GM12878 (cell line): Measurements from ENCODE around the gene SORBS1. TPM values are rescaled to one million over a fixed set of nuclear protein-coding genes. Genes with fewer than 3 reads are reported as not detected.

Experiments
- ATAC-seq: fragments of 200-7000 bp; cut with Tn5 transposase; 3 replicates; pipeline ENCODE4 v1.9.1; 2020; ENCODE audit warnings: mild to moderate bottlenecking, moderate library complexity
- BruUV-seq: library from RNA; stranded (reverse); fragments of 400-500 nt; replicated peaks from 2 replicates; lab custom pipeline; 2021; lab: Mats Ljungman, UMichigan
- CTCF ChIA-PET: fragments of 300-600 bp; sonication (Branson Sonifier 250); formaldehyde crosslinking; extraction: SDS; loops from one replicate; lab custom pipeline; 2021; ENCODE audit warnings: inconsistent platforms; lab: Yijun Ruan, JAX
- POLR2A ChIA-PET: fragments of 350-600 bp; formaldehyde crosslinking; extraction: SDS; loops from one replicate; lab custom pipeline; 2021; ENCODE audit warnings: inconsistent platforms; lab: Charles Lee
- RAD21 ChIA-PET: fragments of 300-600 bp; sonication (Branson Sonifier 250); formaldehyde crosslinking; loops from one replicate; lab custom pipeline; 2023; ENCODE audit warnings: antibody characterized with exemption; ENCODE audit not compliant: unreplicated experiment; lab: Charles Lee
- SMC1A ChIA-PET: fragments of 300-600 bp; sonication (Branson Sonifier 250); formaldehyde crosslinking; loops from one replicate; lab custom pipeline; 2023; ENCODE audit not compliant: unreplicated experiment, uncharacterized antibody; lab: Charles Lee
- DNase-seq: peaks from one replicate; pipeline ENCODE4 v3.0.0-alpha.2; 2011; ENCODE audit warnings: low read depth, low spot score
- FAIRE-seq: peaks from 3 replicates; lab custom pipeline; 2011; peaks lifted over from hg19 to GRCh38; lab: Jason Lieb, UNC
- H2AFZ ChIP-seq: 2 replicates; pipeline ENCODE4 v1.6.0; 2011; ENCODE audit warnings: low read depth, low read length, control low read depth; ENCODE audit not compliant: control insufficient read depth
- H3K27ac ChIP-seq: 2 replicates; pipeline ENCODE4 v1.5.1; 2011; ENCODE audit warnings: control low read depth; ENCODE audit not compliant: control insufficient read depth, insufficient read depth
- H3K27me3 ChIP-seq, 2 experiments: replicated peaks in 1 of 2; 2 replicates each; pipeline versions ENCODE4 v1.6.0 to v1.6.1; 2011; ENCODE audit warnings: low read length in 1 of 2; ENCODE audit not compliant: control insufficient read depth in 2 of 2, insufficient read depth in 2 of 2
- H3K36me3 ChIP-seq, 2 experiments: 2 replicates each; pipeline ENCODE4 v1.5.1; 2011; ENCODE audit warnings: low read length in 1 of 2; ENCODE audit not compliant: control insufficient read depth in 2 of 2, insufficient read depth in 2 of 2
- H3K4me1 ChIP-seq: 2 replicates; pipeline ENCODE4 v1.6.1; 2011; ENCODE audit warnings: mild to moderate bottlenecking, low read length, moderate library complexity, mixed read lengths; ENCODE audit not compliant: control insufficient read depth, insufficient read depth
- H3K4me2 ChIP-seq: 2 replicates; pipeline ENCODE4 v1.6.0; 2011; ENCODE audit warnings: control low read depth; ENCODE audit not compliant: control insufficient read depth, insufficient read depth
- H3K4me3 ChIP-seq: fragments of 200-600 bp; sonication (generic); 2 replicates; pipeline ENCODE4 v1.5.1; 2016
- H3K79me2 ChIP-seq: 2 replicates; pipeline ENCODE4 v1.6.0; 2011; ENCODE audit warnings: low read length; ENCODE audit not compliant: control insufficient read depth, insufficient read depth
- H3K9ac ChIP-seq: 2 replicates; pipeline ENCODE4 v1.8.0; 2011; ENCODE audit warnings: low read length, control low read depth, mixed read lengths; ENCODE audit not compliant: control insufficient read depth, insufficient read depth
- H3K9me3 ChIP-seq: replicated peaks from 3 replicates; pipeline ENCODE4 v1.5.1; 2011; ENCODE audit warnings: mild to moderate bottlenecking, low read length; ENCODE audit not compliant: control insufficient read depth, insufficient read depth
- H4K20me1 ChIP-seq: 2 replicates; pipeline ENCODE4 v1.6.0; 2011; ENCODE audit not compliant: control insufficient read depth, insufficient read depth
- CHD2 ChIP-seq: IDR thresholded peaks from 2 replicates; pipeline ENCODE4 v1.6.1; 2011; ENCODE audit warnings: low read depth, low read length, improper control_type of control experiment, borderline replicate concordance
- CHD4 ChIP-seq: fragments of 200-600 bp; sonication (generic); IDR thresholded peaks from 2 replicates; pipeline ENCODE4 v1.6.1; 2016; ENCODE audit warnings: mild to moderate bottlenecking
- KDM1A ChIP-seq: fragments of 200-600 bp; sonication (generic); IDR thresholded peaks from 2 replicates; pipeline ENCODE4 v1.6.1; 2016; ENCODE audit warnings: borderline replicate concordance
- NFYA ChIP-seq: IDR thresholded peaks from 2 replicates; pipeline ENCODE4 v1.6.1; 2011; ENCODE audit warnings: low read depth, mild to moderate bottlenecking, low read length, improper control_type of control experiment, borderline replicate concordance
- WGBS: methylation state at CpG from one replicate; pipeline ENCODE4 v1.1.6; 2016; ENCODE audit warnings: low lambda C conversion rate; ENCODE audit not compliant: insufficient replicate concordance, insufficient coverage; ENCODE audit errors: missing lambda C conversion rate; 5-methylcytosine and 5-hydroxymethylcytosine counted together
- in situ Hi-C: fragments of 300-500 bp; cut with MboI; formaldehyde crosslinking; loops from 9 replicates; pipeline ENCODE4 v1.14.3; 2018; ENCODE audit warnings: mixed read lengths
- intact Hi-C: fragments of 100-400 bp; cut with micrococcal nuclease; formaldehyde crosslinking; loops from one replicate; pipeline ENCODE4 v1.14.2; 2022; ENCODE audit not compliant: unreplicated experiment
- polyA plus RNA-seq, 11 experiments: library from polyadenylated mRNA; depleted of rRNA in 4 of 11; unstranded in 6 of 11; stranded (reverse) in 5 of 11; fragments of >200 nt; fragmentation: Nextera tagmentation in 4 of 11; fragmentation: Illumina TruSeq in 1 of 11; extraction: Ambion mirVana in 4 of 11; extraction: Trizol in 1 of 11; gene quantifications; 1 replicate in 1 of 11; 2 replicates in 10 of 11; pipeline versions ENCODE4 v1.2.1 to v1.2.3, GENCODE V29; 2011 to 2016; ENCODE audit warnings: inconsistent platforms in 2 of 11, missing spikeins in 2 of 11, low read depth in 1 of 11
- total RNA-seq, 4 experiments: library from RNA; depleted of rRNA in 3 of 4; stranded (reverse); fragments of >200 nt in 3 of 4; fragmentation: Illumina TruSeq in 1 of 4; extraction: Trizol in 1 of 4; gene quantifications; 2 replicates each; pipeline versions ENCODE4 v1.2.1 to v1.2.3, GENCODE V29; 2013 to 2021
- TF ChIP-seq, protein P1 (sequence below): IDR thresholded peaks from 2 replicates; pipeline ENCODE4 v1.6.1; 2011; ENCODE audit warnings: low read depth, low read length, improper control_type of control experiment, borderline replicate concordance
- TF ChIP-seq, protein P2 (sequence below): IDR thresholded peaks from 2 replicates; pipeline ENCODE4 v1.6.1; 2011; ENCODE audit warnings: mild to moderate bottlenecking, low read depth, low read length, moderate library complexity; ENCODE audit not compliant: insufficient replicate concordance

SORBS1 gene
- total and polyA plus RNA-seq, 10 of the 15 experiments (the other 5 are each of a cell fraction or from before 2014, with no cell fraction given), result 0.13 to 0.75 (median 0.39) TPM

DNA sequence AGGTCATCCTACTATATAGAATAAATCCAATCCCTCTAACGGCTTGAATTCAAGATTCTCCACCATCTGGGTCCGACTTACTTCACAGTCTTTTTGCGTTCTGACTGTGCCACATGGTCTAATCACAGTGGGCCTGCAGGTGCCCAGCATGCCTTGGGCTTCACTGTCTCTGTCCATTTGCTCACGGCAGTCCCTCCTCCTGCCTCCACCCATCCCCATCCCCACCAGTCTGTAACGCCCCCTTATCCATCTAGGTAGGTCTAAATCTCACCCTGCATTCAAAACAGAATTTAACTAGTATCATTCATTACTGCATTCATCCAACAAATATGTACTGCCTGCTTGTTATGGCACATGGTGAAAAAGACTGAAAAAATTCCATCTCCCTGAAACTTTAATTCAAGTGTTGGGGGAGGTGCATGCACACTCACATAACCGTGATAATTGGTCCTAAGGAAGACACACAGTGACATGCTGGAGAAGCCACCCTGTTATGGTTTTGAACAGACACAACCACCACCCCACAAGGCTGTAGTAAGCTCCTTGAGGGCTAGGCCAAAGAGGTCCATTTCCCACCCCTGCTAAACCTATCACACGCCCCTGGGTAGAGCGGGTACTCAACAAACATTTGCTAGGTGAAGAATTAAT, 24.2 kb downstream of the SORBS1 start:
- Histone ChIP-seq H3K9me3 (no peaks in the 10 kb centered on the region), H4K20me1 (no peaks in the 10 kb centered on the region), H2AFZ (no peak overlapping the region), H3K4me3 (no peak overlapping the region), H3K4me2 (no peak overlapping the region), H3K27me3 (peaks cover 0 to 2% of the 10 kb centered on the region in 2 experiments; a peak in 1 of 4 replicates), H3K36me3 (no peaks in the 10 kb centered on the region), H3K79me2 (no peaks in the 10 kb centered on the region), H3K27ac (no peak overlapping the region), H3K4me1 (no peaks in the 10 kb centered on the region), H3K9ac (no peak overlapping the region)
- DNase-seq (no peak), ATAC-seq (no peak), FAIRE-seq (no peak)
- 26% methylated on average over 8 of the region's 8 CpGs for WGBS
- SMC1A ChIA-PET, result interaction anchor here (1.0 kb wide), 1 partner anchor 162 kb away, joined by 3 read pairs; no protein-coding TSS in a partner anchor
- in situ Hi-C loops (no loop called here), intact Hi-C loops (no loop called here)
- POLR2A ChIA-PET, result no interaction called here
- RAD21 ChIA-PET, result no interaction called here
- no TSS peak for BruUV-seq
- no peak for TF ChIP-seq CHD4
- no peak for TF ChIP-seq CHD2
- TF ChIP-seq, protein P1, sequence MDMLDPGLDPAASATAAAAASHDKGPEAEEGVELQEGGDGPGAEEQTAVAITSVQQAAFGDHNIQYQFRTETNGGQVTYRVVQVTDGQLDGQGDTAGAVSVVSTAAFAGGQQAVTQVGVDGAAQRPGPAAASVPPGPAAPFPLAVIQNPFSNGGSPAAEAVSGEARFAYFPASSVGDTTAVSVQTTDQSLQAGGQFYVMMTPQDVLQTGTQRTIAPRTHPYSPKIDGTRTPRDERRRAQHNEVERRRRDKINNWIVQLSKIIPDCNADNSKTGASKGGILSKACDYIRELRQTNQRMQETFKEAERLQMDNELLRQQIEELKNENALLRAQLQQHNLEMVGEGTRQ, result no peak
- no peak for TF ChIP-seq KDM1A
- TF ChIP-seq, protein P2, sequence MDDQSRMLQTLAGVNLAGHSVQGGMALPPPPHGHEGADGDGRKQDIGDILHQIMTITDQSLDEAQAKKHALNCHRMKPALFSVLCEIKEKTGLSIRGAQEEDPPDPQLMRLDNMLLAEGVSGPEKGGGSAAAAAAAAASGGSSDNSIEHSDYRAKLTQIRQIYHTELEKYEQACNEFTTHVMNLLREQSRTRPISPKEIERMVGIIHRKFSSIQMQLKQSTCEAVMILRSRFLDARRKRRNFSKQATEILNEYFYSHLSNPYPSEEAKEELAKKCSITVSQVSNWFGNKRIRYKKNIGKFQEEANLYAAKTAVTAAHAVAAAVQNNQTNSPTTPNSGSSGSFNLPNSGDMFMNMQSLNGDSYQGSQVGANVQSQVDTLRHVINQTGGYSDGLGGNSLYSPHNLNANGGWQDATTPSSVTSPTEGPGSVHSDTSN, result no peak
- no peak for TF ChIP-seq NFYA
- CTCF ChIA-PET, result no interaction called here
